Transverse colon (tissue), 4 donors: ENCODE data around the gene MYADML2. TPM values are rescaled to one million over a fixed set of nuclear protein-coding genes. Genes with fewer than 3 reads are reported as not detected.

Source experiments
- DNase-seq: peaks from one replicate; pipeline ENCODE4 v3.0.0-alpha.2; 2019
- H3K27ac ChIP-seq, 4 donors: fragments of 200-600 bp; sonication (generic); 2 replicates each; pipeline ENCODE4 v1.5.1; 2016 to 2018; ENCODE audit warnings: inconsistent platforms in 4 of 4
- H3K27me3 ChIP-seq: fragments of 200-600 bp; sonication (generic); 2 replicates; pipeline ENCODE4 v1.5.1; 2017; ENCODE audit warnings: inconsistent platforms
- H3K36me3 ChIP-seq, 4 donors: fragments of 200-600 bp; sonication (generic); 2 replicates each; pipeline ENCODE4 v1.5.1; 2017 to 2019; ENCODE audit warnings: inconsistent platforms in 4 of 4
- H3K4me1 ChIP-seq, 4 donors: fragments of 200-600 bp; sonication (generic); 2 replicates each; pipeline ENCODE4 v1.5.1; 2017 to 2020; ENCODE audit warnings: inconsistent platforms in 4 of 4
- H3K4me3 ChIP-seq, 4 donors: fragments of 200-600 bp; sonication (generic); 1 replicate in 1 of 4; 2 replicates in 3 of 4; pipeline versions ENCODE4 v1.5.1 to v1.6.1; 2017 to 2019; ENCODE audit warnings: inconsistent platforms in 4 of 4
- H3K9me3 ChIP-seq, 2 donors: fragments of 200-600 bp; sonication (generic); 2 replicates each; pipeline ENCODE4 v1.5.1; 2017 to 2019; ENCODE audit warnings: inconsistent platforms in 2 of 2
- EP300 ChIP-seq: sonication (generic); formaldehyde crosslinking; IDR thresholded peaks from one replicate; pipeline ENCODE4 v1.6.1; 2017; ENCODE audit warnings: antibody characterized with exemption, low read depth
- POLR2A ChIP-seq: fragments of 450-650 bp; IDR thresholded peaks from one replicate; pipeline ENCODE4 v1.6.1; 2016; ENCODE audit warnings: antibody characterized with exemption, mild to moderate bottlenecking, moderate library complexity
- POLR2AphosphoS5 ChIP-seq, 3 donors: sonication (generic); formaldehyde crosslinking; IDR thresholded peaks; one replicate each; pipeline ENCODE4 v1.6.1; 2016; ENCODE audit warnings: antibody characterized with exemption in 3 of 3
- WGBS, 2 donors: methylation state at CpG; one replicate each; pipeline ENCODE4 v1.1.5; 2018; ENCODE audit warnings: low coverage in 1 of 2; 5-methylcytosine and 5-hydroxymethylcytosine counted together
- in situ Hi-C, 4 donors: fragments of 200-750 bp; cut with MboI; loops; one replicate each; pipeline versions ENCODE4 v1.15.0 to v1.15.1; 2017; ENCODE audit warnings: low sequenced_read_pairs in 3 of 4, low pct_ligation_motif_present in 1 of 4, low pct_unique_long_range_greater_than_20kb in 1 of 4
- intact Hi-C: fragments of 100-400 bp; cut with DNase I; formaldehyde crosslinking; loops from one replicate; pipeline ENCODE4 v1.15.1; 2023; ENCODE audit warnings: low total_unique reads
- total RNA-seq, 4 donors: library from RNA; depleted of rRNA; stranded (reverse); fragments of >200 nt; gene quantifications; one replicate each; pipeline ENCODE4 v1.1.0, GENCODE V29; 2016
- TF ChIP-seq, protein P1 (sequence below), 5 experiments: fragments of 200-600 bp in 3 of 5; fragments of 450-650 bp in 2 of 5; sonication (generic) in 3 of 5; IDR thresholded peaks; 1 replicate in 2 of 5; 2 replicates in 3 of 5; pipeline ENCODE4 v1.5.1; 2016 to 2017; ENCODE audit warnings: antibody characterized with exemption in 5 of 5, inconsistent platforms in 3 of 5, mild to moderate bottlenecking in 2 of 5, moderate library complexity in 1 of 5

Gene MYADML2
- total RNA-seq, 4 donors from 2014 or later: not detected

DNA sequence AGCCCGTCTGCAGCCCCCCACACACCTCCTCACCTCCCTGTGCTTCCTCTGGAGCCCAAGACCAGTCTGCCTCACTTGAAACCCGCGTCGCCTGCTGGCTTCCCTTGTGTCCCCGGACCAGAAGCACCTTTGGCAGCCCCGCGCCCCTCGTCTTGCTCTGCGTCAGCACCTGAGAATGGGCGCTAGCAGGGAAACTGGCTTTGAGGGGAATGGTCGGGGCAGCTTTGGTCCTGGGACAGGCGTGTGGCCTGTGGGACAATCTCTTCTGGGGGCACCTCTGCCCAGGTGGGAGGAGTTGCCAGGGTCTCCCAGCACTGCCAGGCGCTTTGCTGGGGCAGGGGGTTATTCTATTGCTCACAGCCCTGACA is 15.9 kb downstream of the MYADML2 start:
- no peak for DNase-seq
- Histone ChIP-seq H3K9me3 (no peaks in the 10 kb centered on the region), H3K4me1 (peaks cover 8 to 31% (median 19%) of the 10 kb centered on the region in 4 donors), H3K27me3 (peaks cover 17% of the 10 kb centered on the region), H3K4me3 (no peak overlapping the region), H3K36me3 (no peaks in the 10 kb centered on the region), H3K27ac (no peak overlapping the region)
- 77% methylated on average over 13 of the region's 13 CpGs; no CpG with 5 or more reads in 1 of the 2 donors for WGBS, 2 donors
- intact Hi-C loops: no loop called here
- in situ Hi-C loops: no loop called here
- TF ChIP-seq POLR2AphosphoS5 (IDR thresholded peaks at IDR 0.05) (no peak), POLR2A (no peak), EP300 (no peak)
- TF ChIP-seq, protein P1, sequence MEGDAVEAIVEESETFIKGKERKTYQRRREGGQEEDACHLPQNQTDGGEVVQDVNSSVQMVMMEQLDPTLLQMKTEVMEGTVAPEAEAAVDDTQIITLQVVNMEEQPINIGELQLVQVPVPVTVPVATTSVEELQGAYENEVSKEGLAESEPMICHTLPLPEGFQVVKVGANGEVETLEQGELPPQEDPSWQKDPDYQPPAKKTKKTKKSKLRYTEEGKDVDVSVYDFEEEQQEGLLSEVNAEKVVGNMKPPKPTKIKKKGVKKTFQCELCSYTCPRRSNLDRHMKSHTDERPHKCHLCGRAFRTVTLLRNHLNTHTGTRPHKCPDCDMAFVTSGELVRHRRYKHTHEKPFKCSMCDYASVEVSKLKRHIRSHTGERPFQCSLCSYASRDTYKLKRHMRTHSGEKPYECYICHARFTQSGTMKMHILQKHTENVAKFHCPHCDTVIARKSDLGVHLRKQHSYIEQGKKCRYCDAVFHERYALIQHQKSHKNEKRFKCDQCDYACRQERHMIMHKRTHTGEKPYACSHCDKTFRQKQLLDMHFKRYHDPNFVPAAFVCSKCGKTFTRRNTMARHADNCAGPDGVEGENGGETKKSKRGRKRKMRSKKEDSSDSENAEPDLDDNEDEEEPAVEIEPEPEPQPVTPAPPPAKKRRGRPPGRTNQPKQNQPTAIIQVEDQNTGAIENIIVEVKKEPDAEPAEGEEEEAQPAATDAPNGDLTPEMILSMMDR (IDR thresholded peaks at IDR 0.05): no peak

DNA sequence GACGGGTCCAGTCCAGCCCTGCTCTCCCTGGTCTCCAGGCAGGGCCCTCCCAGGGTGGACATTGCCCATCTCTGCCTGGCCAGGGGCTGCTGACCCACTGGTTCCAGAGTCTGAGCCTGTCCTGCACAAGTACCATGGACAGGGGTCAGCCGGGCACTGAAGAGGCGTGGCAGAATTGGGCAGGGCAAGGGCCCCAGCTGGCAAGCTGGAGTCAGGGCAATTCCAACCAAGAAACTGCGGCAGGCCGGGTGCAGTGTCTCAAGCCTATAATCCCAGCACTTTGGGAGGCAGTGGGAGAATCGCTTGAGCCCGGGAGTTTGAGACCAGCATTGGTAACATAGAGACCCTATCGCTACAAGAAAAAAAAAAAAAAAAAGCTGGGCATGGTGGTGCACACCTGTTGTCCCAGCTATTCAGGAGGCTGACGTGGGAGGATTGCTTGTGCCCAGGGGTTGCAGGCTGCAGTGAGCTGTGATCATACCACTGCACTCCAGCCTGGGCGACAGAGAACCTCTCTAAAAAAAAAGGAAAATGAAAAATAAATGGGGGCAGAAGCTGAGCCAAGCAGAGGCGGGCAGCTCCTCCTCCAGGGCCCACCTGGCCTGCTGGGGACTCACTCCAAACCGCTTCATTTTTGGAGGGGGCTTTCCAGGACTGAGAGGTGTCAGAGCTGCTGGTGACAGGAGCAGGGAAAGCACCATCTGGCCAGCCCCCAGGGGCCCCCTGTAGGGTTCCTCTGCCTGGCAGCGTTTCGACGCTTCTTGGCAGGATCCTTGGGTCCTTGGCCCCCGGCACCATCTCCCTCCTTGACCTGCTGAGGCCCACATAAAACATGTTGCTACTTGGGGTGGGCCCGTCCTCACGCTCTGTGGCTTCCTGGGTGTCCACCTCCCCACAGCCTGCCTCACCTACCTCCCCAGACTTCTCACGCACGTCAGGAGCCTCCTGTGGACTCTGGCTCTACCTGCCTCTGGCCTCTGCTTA is 16.6 kb downstream of the MYADML2 start:
- in situ Hi-C loops: no loop called here
- Histone ChIP-seq H3K27ac (no peak overlapping the region), H3K36me3 (no peaks in the 10 kb centered on the region), H3K4me1 (peaks cover 14 to 32% (median 25%) of the 10 kb centered on the region in 4 donors), H3K4me3 (no peak overlapping the region), H3K9me3 (no peaks in the 10 kb centered on the region), H3K27me3 (peaks cover 17% of the 10 kb centered on the region)
- intact Hi-C loops: no loop called here
- TF ChIP-seq POLR2AphosphoS5 (IDR thresholded peaks at IDR 0.05) (no peak), EP300 (no peak), POLR2A (no peak)
- TF ChIP-seq, protein P1 (IDR thresholded peaks at IDR 0.05): no peak
- peak; percentile 49 for DNase-seq
- 62 to 74% methylated on average over 7 to 20 of the region's 20 CpGs for WGBS, 2 donors

DNA sequence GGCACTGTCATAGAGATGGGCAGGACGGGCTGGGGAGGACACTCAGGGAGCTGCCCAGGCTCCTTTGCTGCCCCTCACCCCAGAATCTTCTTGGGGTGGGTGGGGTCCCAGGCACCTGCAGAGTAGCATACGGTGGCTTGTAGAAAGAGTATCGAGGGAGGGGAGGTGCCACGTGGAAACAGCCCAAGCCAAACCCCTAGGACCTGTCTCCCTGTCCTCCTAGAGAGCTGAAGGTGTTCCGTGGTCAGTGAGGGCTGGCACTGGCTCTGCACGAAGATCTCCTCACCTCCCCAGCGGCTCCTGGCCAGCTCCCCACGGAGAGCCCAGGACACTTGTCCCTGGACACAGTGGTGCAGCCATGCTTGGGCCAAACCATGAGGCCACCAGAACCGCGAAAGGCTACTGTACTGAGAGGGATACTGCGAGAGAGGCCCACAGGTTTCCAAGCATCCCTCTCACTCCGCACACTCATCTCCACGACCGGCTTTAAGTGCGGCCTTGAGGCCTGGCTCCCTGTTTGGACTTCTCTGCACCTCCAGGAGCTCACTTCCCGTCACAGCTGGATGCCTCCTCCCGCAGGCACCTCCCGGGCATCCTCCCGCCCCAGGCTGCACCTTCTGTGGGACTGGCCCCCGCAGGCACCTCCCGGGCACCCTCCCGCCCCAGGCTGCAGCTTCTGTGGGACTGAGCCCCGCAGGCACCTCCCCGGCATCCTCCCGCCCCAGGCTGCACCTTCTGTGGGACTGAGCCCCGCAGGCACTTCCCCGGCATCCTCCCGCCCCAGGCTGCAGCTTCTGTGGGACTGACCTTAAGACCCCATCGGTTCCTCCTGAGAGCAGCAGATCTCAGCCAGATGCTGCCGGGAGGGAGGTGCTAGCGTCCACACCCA is 17.5 kb downstream of the MYADML2 start:
- intact Hi-C loops (no loop called here), in situ Hi-C loops (no loop called here)
- no peak for DNase-seq
- Histone ChIP-seq H3K36me3 (no peaks in the 10 kb centered on the region), H3K4me3 (no peak overlapping the region), H3K27me3 (peaks cover 17% of the 10 kb centered on the region), H3K27ac (no peak overlapping the region), H3K4me1 (peaks cover 20 to 42% (median 34%) of the 10 kb centered on the region in 4 donors), H3K9me3 (no peaks in the 10 kb centered on the region)
- no peak for TF ChIP-seq EP300
- TF ChIP-seq, protein P1 (IDR thresholded peaks at IDR 0.05): no peak
- TF ChIP-seq POLR2A: no peak
- TF ChIP-seq POLR2AphosphoS5 (IDR thresholded peaks at IDR 0.05): no peak
- WGBS, 2 donors: 84% methylated on average over 31 of the region's 31 CpGs; no CpG with 5 or more reads in 1 of the 2 donors
